ENCODE measurements around the gene PRDM10.
"Not testable (repeated sequence)": the region's sequence is repeated elsewhere in the genome, so short reads cannot be mapped to it uniquely, and the experiment has no call there.

PRDM10 gene

DNA sequence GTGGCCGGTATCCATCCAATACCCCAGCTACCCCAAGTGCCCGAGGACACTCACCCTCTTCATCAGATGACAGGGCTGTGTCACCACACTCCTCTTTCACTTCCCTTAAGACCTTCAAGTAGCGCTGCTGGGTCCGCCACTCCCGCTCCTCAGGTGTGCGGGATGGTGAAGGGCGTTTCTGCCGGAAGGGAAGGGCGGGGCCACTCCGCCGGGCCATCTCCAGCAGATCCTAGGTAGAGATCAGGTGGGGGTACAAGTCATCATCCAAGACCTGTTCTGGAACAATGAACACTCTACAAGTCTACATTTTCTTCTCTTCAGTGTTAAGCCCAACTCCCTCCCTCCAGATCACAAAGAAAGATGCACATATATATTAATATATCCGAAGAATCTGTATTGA lies 117.3 kb downstream of the PRDM10 start:
- TF ChIP-seq, protein P1, sequence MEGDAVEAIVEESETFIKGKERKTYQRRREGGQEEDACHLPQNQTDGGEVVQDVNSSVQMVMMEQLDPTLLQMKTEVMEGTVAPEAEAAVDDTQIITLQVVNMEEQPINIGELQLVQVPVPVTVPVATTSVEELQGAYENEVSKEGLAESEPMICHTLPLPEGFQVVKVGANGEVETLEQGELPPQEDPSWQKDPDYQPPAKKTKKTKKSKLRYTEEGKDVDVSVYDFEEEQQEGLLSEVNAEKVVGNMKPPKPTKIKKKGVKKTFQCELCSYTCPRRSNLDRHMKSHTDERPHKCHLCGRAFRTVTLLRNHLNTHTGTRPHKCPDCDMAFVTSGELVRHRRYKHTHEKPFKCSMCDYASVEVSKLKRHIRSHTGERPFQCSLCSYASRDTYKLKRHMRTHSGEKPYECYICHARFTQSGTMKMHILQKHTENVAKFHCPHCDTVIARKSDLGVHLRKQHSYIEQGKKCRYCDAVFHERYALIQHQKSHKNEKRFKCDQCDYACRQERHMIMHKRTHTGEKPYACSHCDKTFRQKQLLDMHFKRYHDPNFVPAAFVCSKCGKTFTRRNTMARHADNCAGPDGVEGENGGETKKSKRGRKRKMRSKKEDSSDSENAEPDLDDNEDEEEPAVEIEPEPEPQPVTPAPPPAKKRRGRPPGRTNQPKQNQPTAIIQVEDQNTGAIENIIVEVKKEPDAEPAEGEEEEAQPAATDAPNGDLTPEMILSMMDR (IDR thresholded peaks at IDR 0.05; ENCODE audit: insufficient read depth, low read length, missing control alignments), result no peak
- DNase-seq (ENCODE audit: low read depth, low spot score), result no peak
- H3K4me3 ChIP-seq (ENCODE audit: low read depth, low read length), result no peak overlapping the region
- CTCF ChIA-PET, result interaction anchor here (1.0 to 1.4 kb wide), 3 partner anchors 13 to 247 kb away, joined by 3 to 4 read pairs (median 3); no protein-coding TSS in a partner anchor
- POLR2A ChIA-PET, result no interaction called here

DNA sequence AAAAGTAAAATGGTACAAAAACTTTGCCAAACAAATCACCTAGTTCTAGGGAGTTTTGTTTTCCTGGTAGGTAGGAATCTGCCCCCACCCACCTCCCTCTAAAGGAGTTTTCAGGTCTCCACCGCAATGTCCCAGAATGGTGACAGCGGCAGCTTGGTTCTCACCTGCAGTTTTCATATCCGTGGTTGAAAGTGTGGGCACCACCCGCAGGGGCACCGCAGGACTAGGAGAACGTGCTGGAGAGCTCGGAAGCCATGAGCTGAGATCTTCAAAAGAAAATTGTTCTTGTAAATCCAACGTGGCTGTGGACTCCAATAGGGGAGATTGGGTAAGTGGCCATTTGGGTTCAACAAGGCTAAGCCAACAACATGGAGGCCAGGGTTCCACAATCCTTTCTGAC lies 118.1 kb downstream of the PRDM10 start:
- no peak overlapping the region for H3K4me3 ChIP-seq (ENCODE audit: low read depth, low read length)
- CTCF ChIA-PET, result interaction anchor here (0.6 to 1.4 kb wide), 5 partner anchors 8 to 804 kb away, joined by 3 to 4 read pairs (median 3); no protein-coding TSS in a partner anchor
- POLR2A ChIA-PET, result no interaction called here

DNA sequence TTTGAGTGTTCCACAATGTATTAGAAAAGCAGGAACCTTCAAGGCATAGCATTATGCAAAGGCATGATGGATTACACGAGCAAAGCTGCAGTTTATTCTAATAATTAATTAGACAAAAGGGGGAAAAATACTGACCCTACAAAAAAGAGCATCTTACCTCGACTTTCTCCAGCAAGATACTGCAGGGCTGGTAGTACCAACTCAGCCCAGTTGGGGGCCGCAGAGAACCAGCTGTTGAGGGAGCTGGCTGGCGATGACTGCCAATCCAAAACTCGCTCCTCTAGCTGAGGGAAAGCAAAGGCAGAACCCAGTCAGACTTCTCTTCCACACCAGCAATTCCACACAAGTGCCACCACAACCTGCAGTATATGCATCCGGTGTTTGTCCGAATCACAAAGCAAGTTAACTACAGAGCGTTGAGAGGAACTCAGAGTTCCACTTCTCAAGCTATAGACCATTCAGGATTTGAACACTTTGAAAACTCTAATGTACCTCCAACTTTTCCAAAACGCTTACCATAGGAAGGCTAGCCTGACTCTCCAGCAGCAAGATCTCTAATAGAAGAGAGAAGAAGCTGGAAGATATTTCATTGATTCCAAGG lies 121.0 kb downstream of the PRDM10 start:
- TF ChIP-seq, protein P1 (IDR thresholded peaks at IDR 0.05; ENCODE audit: insufficient read depth, low read length, missing control alignments), result peak; percentile 68
- H3K4me3 ChIP-seq (ENCODE audit: low read depth, low read length), result no peak overlapping the region
- ChIA-PET POLR2A (no interaction called here), CTCF (interaction anchor here (0.5 to 6.4 kb wide), 12 partner anchors 9 to 399 kb away, joined by 3 to 47 read pairs (median 4); no protein-coding TSS in a partner anchor)
- no peak for DNase-seq (ENCODE audit: low read depth, low spot score)

More for the DNA sequence above, 118.1 kb downstream of the PRDM10 start:
- TF ChIP-seq, protein P1 (IDR thresholded peaks at IDR 0.05; ENCODE audit: insufficient read depth, low read length, missing control alignments), result no peak
- no peak for DNase-seq (ENCODE audit: low read depth, low spot score)

DNA sequence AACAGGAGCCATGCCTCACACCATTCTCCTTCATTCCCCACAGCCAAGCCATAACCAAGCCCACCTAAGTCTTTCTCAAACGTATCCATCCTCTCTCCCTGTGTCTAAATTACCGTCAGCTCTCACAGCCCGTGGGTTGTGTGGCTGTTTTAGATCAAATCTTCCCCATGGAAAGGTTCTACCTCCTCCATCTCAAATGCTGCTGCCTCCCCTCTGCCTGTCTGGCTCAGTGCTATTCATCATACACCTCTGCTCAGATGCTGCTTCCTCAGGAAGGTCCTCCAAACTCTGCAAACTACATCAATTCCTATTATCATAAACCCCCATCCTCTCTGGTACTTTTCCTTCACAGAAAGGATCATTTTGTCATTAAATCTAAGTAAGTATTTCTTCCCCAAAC lies 122.3 kb downstream of the PRDM10 start:
- CTCF ChIA-PET, result interaction anchor here (2.2 to 6.4 kb wide), 2 partner anchors 11 to 251 kb away, joined by 8 to 47 read pairs; no protein-coding TSS in a partner anchor
- TF ChIP-seq, protein P1 (IDR thresholded peaks at IDR 0.05; ENCODE audit: insufficient read depth, low read length, missing control alignments), result no peak

DNA sequence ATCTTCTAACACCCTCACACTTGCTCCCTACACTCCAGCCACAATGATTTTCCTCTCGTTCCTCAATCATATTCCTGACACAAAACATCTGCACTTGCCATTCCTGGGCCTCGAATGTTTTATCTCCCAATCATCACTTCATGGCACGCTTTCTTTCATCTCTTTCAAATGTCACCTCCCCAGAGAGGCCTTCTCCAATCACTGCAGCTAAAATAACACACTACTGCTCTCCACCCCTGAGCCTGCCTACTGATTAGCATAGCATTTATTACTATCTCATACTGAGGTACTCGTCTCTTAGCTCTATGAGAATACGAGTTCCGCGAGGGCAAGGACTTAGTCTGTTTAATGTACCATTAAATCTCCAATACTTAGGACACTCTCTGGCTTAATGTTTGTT lies 130.7 kb downstream of the PRDM10 start:
- no peak overlapping the region for H3K4me3 ChIP-seq (ENCODE audit: low read depth, low read length)
- ChIA-PET CTCF (interaction anchor here (1.1 to 1.5 kb wide), 2 partner anchors 11 to 13 kb away, joined by 3 read pairs; no protein-coding TSS in a partner anchor), POLR2A (no interaction called here)
- TF ChIP-seq, protein P1 (IDR thresholded peaks at IDR 0.05; ENCODE audit: insufficient read depth, low read length, missing control alignments), result no peak
- no peak for DNase-seq (ENCODE audit: low read depth, low spot score)

More for the DNA sequence above, 122.3 kb downstream of the PRDM10 start:
- POLR2A ChIA-PET, result no interaction called here
- no peak for DNase-seq (ENCODE audit: low read depth, low spot score)
- H3K4me3 ChIP-seq (ENCODE audit: low read depth, low read length), result no peak overlapping the region

DNA sequence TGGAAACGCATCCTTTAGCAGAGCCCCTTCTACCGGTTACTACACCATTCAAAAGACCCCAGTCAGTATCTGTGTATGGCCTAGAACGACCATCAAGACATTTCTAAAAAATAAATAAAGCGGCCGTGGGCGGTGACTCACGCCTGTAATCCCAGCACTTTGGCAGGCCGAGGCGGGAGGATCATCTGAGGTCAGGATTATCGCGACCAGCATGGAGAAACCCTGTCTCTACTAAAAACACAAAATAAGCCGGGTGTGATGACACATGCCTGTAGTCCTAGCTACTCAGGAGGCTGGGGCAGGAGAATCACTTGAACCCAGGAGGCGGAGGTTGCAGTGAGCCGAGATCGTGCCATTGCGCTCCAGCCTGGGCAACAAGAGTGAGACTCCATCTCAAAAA lies 134.0 kb downstream of the PRDM10 start:
- POLR2A ChIA-PET; H3K4me3 ChIP-seq (ENCODE audit: low read depth, low read length); DNase-seq (ENCODE audit: low read depth, low spot score): not testable (repeated sequence)
- CTCF ChIA-PET, result interaction anchor here (1.1 to 2.0 kb wide), 3 partner anchors 10 to 264 kb away, joined by 3 to 6 read pairs (median 5); no protein-coding TSS in a partner anchor

DNA sequence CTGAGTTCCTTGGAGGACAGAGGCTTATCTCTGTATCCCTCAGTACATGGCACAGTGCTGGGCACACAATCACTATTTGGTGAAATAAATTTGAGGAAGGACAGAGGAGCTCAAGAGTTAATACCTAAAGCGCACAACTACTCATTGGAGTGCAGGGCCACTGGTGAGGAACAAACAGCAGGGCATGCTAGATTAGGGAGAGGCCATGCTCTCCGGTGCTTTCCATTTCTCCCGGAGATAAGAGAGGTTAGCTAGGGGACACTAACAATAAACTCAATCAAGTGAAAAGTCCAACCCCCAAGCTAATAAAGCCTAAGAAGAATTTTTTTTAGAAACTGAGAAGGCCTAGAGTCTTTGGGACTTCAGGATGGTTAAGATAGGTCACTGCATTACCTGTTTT lies 136.3 kb downstream of the PRDM10 start:
- TF ChIP-seq, protein P1 (IDR thresholded peaks at IDR 0.05; ENCODE audit: insufficient read depth, low read length, missing control alignments), result no peak
- no peak overlapping the region for H3K4me3 ChIP-seq (ENCODE audit: low read depth, low read length)
- ChIA-PET CTCF (no interaction called here), POLR2A (no interaction called here)
- no peak for DNase-seq (ENCODE audit: low read depth, low spot score)

All from AG04449 (cell line).